Calu3 (cell line): Measurements from ENCODE around the gene AGK. TPM values are rescaled to one million over a fixed set of nuclear protein-coding genes. Genes with fewer than 3 reads are reported as not detected.

Source experiments
- BruUV-seq: library from RNA; stranded (reverse); fragments of 400-500 nt; replicated peaks from 2 replicates; lab custom pipeline; 2021; lab: Mats Ljungman, UMichigan
- CTCF ChIA-PET: fragments of 300-600 bp; sonication (Branson Sonifier 250); formaldehyde crosslinking; loops from one replicate; lab custom pipeline; 2022; ENCODE audit warnings: antibody characterized with exemption; lab: Charles Lee
- DNase-seq: peaks from one replicate; pipeline ENCODE4 v3.0.0; 2022
- H3K27ac Mint-ChIP-seq: one replicate; pipeline ENCODE4 v1.8.0; 2022; ENCODE audit warnings: mixed read lengths; ENCODE audit not compliant: unreplicated experiment
- H3K27me3 Mint-ChIP-seq: one replicate; pipeline ENCODE4 v1.8.0; 2022; ENCODE audit warnings: mixed read lengths; ENCODE audit not compliant: unreplicated experiment
- H3K36me3 Mint-ChIP-seq: one replicate; pipeline ENCODE4 v1.8.0; 2022; ENCODE audit warnings: mild to moderate bottlenecking, moderate library complexity, mixed read lengths; ENCODE audit not compliant: insufficient read depth, unreplicated experiment
- H3K4me1 Mint-ChIP-seq: one replicate; pipeline ENCODE4 v1.8.0; 2022; ENCODE audit warnings: mild to moderate bottlenecking, low read depth, mixed read lengths; ENCODE audit not compliant: unreplicated experiment
- H3K4me3 Mint-ChIP-seq: one replicate; pipeline ENCODE4 v1.8.0; 2022; ENCODE audit warnings: mild to moderate bottlenecking, low read depth, moderate library complexity, mixed read lengths; ENCODE audit not compliant: unreplicated experiment
- H3K9me3 Mint-ChIP-seq: one replicate; pipeline ENCODE4 v1.8.0; 2022; ENCODE audit warnings: low read depth, mixed read lengths; ENCODE audit not compliant: unreplicated experiment
- intact Hi-C: fragments of 100-400 bp; cut with micrococcal nuclease; formaldehyde crosslinking; loops from one replicate; pipeline ENCODE4 v1.10.0; 2022; ENCODE audit not compliant: unreplicated experiment
- total RNA-seq: library from RNA; stranded (reverse); gene quantifications from 2 replicates; pipeline ENCODE4 v1.2.3, GENCODE V29; 2022
- TF ChIP-seq, protein P1 (sequence below): fragments of 200-600 bp; IDR thresholded peaks from one replicate; pipeline ENCODE4 v1.8.0; 2022; ENCODE audit warnings: antibody characterized with exemption; ENCODE audit not compliant: unreplicated experiment

The AGK gene
- total RNA-seq, 1 experiment from 2014 or later: 32.3 TPM

DNA sequence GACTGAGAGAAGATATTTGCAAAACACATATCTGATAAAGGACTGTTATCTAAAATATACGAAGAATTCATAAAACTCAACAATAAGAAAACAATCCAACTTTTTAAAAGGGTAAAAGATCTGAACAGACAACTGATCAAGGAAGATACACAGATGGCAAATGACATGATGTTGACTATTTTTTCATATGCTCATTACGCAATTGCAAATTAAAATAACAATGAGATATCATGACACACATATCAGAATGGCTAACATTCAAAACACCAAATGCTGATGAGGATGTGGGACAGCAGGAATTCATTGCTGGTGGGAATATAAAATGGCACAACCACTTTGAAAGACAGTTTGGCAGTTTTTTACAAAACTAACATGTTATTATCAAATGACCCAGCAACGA is 141.9 kb downstream of the AGK start:
- TF ChIP-seq, protein P1, sequence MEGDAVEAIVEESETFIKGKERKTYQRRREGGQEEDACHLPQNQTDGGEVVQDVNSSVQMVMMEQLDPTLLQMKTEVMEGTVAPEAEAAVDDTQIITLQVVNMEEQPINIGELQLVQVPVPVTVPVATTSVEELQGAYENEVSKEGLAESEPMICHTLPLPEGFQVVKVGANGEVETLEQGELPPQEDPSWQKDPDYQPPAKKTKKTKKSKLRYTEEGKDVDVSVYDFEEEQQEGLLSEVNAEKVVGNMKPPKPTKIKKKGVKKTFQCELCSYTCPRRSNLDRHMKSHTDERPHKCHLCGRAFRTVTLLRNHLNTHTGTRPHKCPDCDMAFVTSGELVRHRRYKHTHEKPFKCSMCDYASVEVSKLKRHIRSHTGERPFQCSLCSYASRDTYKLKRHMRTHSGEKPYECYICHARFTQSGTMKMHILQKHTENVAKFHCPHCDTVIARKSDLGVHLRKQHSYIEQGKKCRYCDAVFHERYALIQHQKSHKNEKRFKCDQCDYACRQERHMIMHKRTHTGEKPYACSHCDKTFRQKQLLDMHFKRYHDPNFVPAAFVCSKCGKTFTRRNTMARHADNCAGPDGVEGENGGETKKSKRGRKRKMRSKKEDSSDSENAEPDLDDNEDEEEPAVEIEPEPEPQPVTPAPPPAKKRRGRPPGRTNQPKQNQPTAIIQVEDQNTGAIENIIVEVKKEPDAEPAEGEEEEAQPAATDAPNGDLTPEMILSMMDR: no peak
- no peaks in the 10 kb centered on the region for H3K9me3 Mint-ChIP-seq
- intact Hi-C loops: no loop called here
- H3K4me1 Mint-ChIP-seq: peaks cover 14% of the 10 kb centered on the region
- H3K27ac Mint-ChIP-seq: no peak overlapping the region
- no peaks in the 10 kb centered on the region for H3K36me3 Mint-ChIP-seq
- no peak overlapping the region for H3K4me3 Mint-ChIP-seq
- no peak for DNase-seq
- BruUV-seq: no TSS peak
- H3K27me3 Mint-ChIP-seq: no peaks in the 10 kb centered on the region
- CTCF ChIA-PET: interaction anchor here (0.7 kb wide), 1 partner anchor 12 kb away, joined by 3 read pairs; no protein-coding TSS in a partner anchor

DNA sequence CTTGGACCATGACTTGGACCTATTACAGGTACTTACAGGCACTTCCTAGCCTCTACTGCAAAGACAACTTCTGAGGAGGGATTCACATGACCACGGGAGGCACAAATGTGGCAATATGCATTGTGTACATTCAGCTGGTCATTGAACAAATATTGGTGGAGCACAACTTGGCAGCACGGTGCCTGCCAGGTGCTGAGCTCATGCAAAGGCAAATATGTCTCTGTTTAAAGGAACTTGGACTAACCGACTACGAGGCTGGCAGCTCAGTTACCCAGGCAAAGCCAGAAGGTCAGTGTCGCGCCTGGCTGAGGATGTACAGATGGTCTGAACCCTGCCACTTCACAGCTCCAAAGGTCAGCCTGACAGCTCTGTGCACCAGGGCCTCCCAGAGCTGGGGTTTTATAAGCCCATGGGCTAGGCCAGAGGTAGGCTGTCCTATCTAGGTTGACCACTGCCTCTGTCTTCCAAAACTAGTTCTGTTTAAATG is 144.6 kb downstream of the AGK start:
- Mint-ChIP-seq H3K9me3 (no peaks in the 10 kb centered on the region), H3K36me3 (no peaks in the 10 kb centered on the region), H3K4me1 (peaks cover 42% of the 10 kb centered on the region), H3K4me3 (no peak overlapping the region), H3K27me3 (no peaks in the 10 kb centered on the region), H3K27ac (no peak overlapping the region)
- intact Hi-C loops: no loop called here
- TF ChIP-seq, protein P1: no peak
- CTCF ChIA-PET: no interaction called here
- DNase-seq: no peak
- no TSS peak for BruUV-seq

DNA sequence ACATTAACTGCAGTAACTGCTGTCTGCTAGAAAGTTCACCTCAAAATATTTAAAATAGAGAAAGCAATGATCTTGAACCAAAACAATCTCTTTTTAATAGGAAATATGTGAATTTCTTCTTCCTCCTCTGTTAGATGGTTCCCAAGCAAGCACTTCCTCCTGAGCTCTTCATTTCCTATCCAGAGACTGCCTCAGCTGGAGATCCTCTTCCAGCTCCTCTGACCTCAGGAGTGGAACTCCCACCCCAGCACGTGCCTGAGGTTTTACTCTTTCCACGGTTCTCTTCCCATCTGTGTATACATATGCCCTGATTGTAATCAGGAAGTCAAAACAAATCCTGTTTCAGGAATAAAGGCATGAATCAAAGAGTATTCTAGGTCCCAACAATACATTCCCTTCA is 145.1 kb downstream of the AGK start:
- DNase-seq: no peak
- Mint-ChIP-seq H3K36me3 (no peaks in the 10 kb centered on the region), H3K4me1 (peaks cover 45% of the 10 kb centered on the region), H3K27ac (no peak overlapping the region), H3K9me3 (no peaks in the 10 kb centered on the region), H3K4me3 (no peak overlapping the region), H3K27me3 (no peaks in the 10 kb centered on the region)
- CTCF ChIA-PET: no interaction called here
- intact Hi-C loops: no loop called here
- TF ChIP-seq, protein P1: no peak
- no TSS peak for BruUV-seq

DNA sequence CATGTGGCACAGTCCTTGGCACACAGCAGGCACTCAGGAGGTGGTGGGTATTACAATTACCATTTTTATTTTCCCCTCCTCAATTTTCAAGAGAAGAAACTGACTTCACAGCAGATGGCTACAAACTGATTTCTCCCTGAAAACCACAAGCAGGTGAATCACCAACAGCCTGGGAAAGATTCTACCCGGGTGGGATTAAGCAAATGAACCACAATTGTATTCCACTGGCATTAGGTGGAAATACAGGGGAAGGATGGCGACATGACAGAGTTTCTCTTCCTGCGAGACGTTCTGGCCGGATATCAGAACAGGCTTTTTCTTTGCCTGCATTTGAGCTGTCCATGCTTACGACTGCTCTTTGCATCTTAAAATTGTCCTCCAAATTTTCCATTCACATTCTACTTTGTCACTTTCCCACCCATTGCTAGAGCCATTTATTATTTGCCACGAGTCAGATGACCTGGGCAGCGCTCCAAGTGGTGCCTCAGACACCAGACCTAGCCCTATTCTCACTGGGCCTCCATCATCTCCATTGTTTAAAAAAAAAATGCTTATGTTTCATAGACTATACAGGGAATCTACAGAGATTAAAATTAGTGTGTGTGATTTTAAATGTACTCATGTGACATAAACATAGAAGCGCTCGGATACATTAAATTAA is 146.1 kb downstream of the AGK start:
- intact Hi-C loops: no loop called here
- Mint-ChIP-seq H3K27ac (no peak overlapping the region), H3K4me1 (peaks cover 47% of the 10 kb centered on the region), H3K9me3 (no peaks in the 10 kb centered on the region), H3K4me3 (no peak overlapping the region), H3K27me3 (no peaks in the 10 kb centered on the region), H3K36me3 (peaks cover 3% of the 10 kb centered on the region)
- TF ChIP-seq, protein P1: no peak
- BruUV-seq: no TSS peak
- CTCF ChIA-PET: no interaction called here
- no peak for DNase-seq
